DOHH2 (cell line): ENCODE results near the gene SRI.
A peak's percentile ranks its signal among the peaks of the same experiment; 100 is the strongest.

Source experiments
- H3F3A ChIP-seq: fragments of 200-600 bp; sonication (generic), shearing (Covaris generic); 2 replicates; pipeline ENCODE4 v1.6.0; 2016; ENCODE audit warnings: antibody characterized with exemption, mild to moderate bottlenecking; ENCODE audit not compliant: control insufficient read depth, insufficient read depth
- H3K27ac ChIP-seq: fragments of 200-600 bp; sonication (generic); 2 replicates; pipeline ENCODE4 v1.5.1; 2014; ENCODE audit warnings: low read depth, mild to moderate bottlenecking, low read length, moderate library complexity
- H3K27me3 ChIP-seq: fragments of 200-600 bp; sonication (generic); 2 replicates; pipeline ENCODE4 v1.6.1; 2014; ENCODE audit warnings: mild to moderate bottlenecking, low read length, mixed read lengths; ENCODE audit not compliant: control insufficient read depth
- H3K36me3 ChIP-seq: fragments of 200-600 bp; sonication (generic); 2 replicates; pipeline ENCODE4 v1.6.1; 2014; ENCODE audit warnings: mild to moderate bottlenecking, low read length, moderate library complexity, mixed read lengths; ENCODE audit not compliant: control insufficient read depth
- H3K4me1 ChIP-seq: fragments of 200-600 bp; sonication (generic); 2 replicates; pipeline ENCODE4 v1.6.1; 2014; ENCODE audit warnings: mild to moderate bottlenecking, low read length, mixed read lengths; ENCODE audit not compliant: control insufficient read depth
- H3K4me2 ChIP-seq: fragments of 200-600 bp; sonication (generic); 2 replicates; pipeline ENCODE4 v1.6.0; 2014; ENCODE audit warnings: mild to moderate bottlenecking, low read length, moderate library complexity
- H3K4me3 ChIP-seq: fragments of 200-600 bp; sonication (generic); 2 replicates; pipeline ENCODE4 v1.5.1; 2014; ENCODE audit warnings: mild to moderate bottlenecking, low read length, mixed read lengths
- H3K79me2 ChIP-seq: fragments of 200-600 bp; sonication (generic); 2 replicates; pipeline ENCODE4 v1.6.1; 2014; ENCODE audit warnings: mild to moderate bottlenecking, low read length, mixed read lengths; ENCODE audit not compliant: control insufficient read depth
- H3K9me2 ChIP-seq: fragments of 200-600 bp; sonication (generic); replicated peaks from 2 replicates; pipeline ENCODE4 v1.6.1; 2014; ENCODE audit warnings: mild to moderate bottlenecking, low read length, mixed read lengths; ENCODE audit not compliant: control insufficient read depth
- H3K9me3 ChIP-seq: fragments of 200-600 bp; sonication (generic); 2 replicates; pipeline ENCODE4 v1.6.1; 2014; ENCODE audit warnings: antibody characterized with exemption, low read length, mixed read lengths; ENCODE audit not compliant: control insufficient read depth, insufficient read depth
- H4K20me1 ChIP-seq: fragments of 200-600 bp; sonication (generic); 2 replicates; pipeline ENCODE4 v1.6.0; 2014; ENCODE audit warnings: low read depth, mild to moderate bottlenecking, antibody characterized with exemption, low read length, moderate library complexity; ENCODE audit not compliant: control insufficient read depth, insufficient read depth
- EZH2phosphoT487 ChIP-seq: fragments of 200-600 bp; sonication (generic); IDR thresholded peaks from 2 replicates; pipeline ENCODE4 v1.6.1; 2017; ENCODE audit warnings: borderline replicate concordance, mild to moderate bottlenecking, antibody characterized with exemption, low read length, moderate library complexity, mixed read lengths
- TF ChIP-seq, protein P1 (sequence below): fragments of 200-600 bp; sonication (generic); IDR thresholded peaks from one replicate; pipeline ENCODE4 v1.5.1; 2014; ENCODE audit warnings: antibody characterized with exemption, mild to moderate bottlenecking, low read depth, low read length; ENCODE audit not compliant: poor library complexity, severe bottlenecking

The SRI gene, protein sequence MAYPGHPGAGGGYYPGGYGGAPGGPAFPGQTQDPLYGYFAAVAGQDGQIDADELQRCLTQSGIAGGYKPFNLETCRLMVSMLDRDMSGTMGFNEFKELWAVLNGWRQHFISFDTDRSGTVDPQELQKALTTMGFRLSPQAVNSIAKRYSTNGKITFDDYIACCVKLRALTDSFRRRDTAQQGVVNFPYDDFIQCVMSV

DNA sequence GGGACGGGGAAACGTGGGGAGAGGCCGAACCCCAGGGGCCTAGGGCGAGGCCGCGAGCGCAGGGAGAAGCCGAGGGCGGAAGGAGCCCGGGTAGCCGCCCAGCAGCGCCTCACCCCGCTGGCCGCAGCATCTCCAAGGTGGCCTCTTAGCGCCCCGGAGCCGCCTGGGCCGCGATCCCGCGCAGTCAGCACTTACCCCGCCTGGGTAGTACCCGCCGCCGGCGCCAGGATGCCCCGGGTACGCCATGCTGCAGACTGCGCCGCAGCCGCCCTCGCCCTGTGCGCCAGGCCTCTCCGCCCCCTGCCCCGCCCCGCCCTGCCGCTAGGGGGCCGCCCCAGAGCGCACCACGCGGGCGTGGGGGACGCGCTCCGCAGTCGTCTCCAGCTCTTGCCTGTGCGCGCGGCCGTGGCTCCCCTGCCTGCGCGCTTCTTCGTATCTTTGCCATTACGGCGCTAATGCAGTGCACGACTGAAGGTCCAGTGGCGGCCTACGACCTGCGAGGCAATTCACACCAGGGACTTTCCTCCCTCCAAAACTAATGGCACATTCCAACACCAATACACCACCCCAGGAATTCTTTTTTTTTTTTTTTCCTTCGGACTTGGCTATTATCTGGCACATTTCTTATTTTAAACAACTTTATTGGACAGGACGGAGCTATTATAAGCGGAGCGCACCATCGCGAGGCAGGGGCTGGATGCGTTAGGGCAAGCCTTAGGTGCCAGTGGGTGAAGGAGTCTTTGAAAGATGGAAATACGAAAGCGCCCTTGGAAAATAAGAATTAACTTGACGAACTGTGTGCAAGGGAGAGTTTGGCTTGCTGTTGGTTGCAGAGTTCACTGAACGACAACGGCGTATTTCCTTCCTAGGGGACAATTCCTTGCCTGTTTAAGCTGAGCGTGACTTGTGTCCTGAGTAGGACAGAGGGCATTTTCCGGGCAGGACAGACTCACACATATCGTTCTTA is at the start of gene SRI:
Gene SRI (minus strand): TSS at position 258 of the 967 bp plus-strand sequence. CDS start 12 bp downstream, at position 246.
- H3K4me2 ChIP-seq = peak within 1 kb of the TSS; percentile 85
- TF ChIP-seq EZH2phosphoT487 = no peak
- TF ChIP-seq, protein P1, sequence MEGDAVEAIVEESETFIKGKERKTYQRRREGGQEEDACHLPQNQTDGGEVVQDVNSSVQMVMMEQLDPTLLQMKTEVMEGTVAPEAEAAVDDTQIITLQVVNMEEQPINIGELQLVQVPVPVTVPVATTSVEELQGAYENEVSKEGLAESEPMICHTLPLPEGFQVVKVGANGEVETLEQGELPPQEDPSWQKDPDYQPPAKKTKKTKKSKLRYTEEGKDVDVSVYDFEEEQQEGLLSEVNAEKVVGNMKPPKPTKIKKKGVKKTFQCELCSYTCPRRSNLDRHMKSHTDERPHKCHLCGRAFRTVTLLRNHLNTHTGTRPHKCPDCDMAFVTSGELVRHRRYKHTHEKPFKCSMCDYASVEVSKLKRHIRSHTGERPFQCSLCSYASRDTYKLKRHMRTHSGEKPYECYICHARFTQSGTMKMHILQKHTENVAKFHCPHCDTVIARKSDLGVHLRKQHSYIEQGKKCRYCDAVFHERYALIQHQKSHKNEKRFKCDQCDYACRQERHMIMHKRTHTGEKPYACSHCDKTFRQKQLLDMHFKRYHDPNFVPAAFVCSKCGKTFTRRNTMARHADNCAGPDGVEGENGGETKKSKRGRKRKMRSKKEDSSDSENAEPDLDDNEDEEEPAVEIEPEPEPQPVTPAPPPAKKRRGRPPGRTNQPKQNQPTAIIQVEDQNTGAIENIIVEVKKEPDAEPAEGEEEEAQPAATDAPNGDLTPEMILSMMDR = peak; percentile 80
- peak within 1 kb of the TSS; percentile 90 for H3K4me3 ChIP-seq
- peaks cover 29% of the 10 kb centered on the region for H3K4me1 ChIP-seq
- no peaks in the 10 kb centered on the region for H3K27me3 ChIP-seq
- no peaks in the 10 kb centered on the region for H3K9me2 ChIP-seq
- H3K27ac ChIP-seq = peak within 1 kb of the TSS; percentile 51
- H3K36me3 ChIP-seq = peaks cover 40% of the 10 kb centered on the region
- 0 out of 2 replicates have a peak, but pooled peaks cover 9% of the 10 kb centered on the region for H3F3A ChIP-seq
- H3K9me3 ChIP-seq = no peaks in the 10 kb centered on the region
- H4K20me1 ChIP-seq = no peaks in the 10 kb centered on the region
- H3K79me2 ChIP-seq = peaks cover 46% of the 10 kb centered on the region

DNA sequence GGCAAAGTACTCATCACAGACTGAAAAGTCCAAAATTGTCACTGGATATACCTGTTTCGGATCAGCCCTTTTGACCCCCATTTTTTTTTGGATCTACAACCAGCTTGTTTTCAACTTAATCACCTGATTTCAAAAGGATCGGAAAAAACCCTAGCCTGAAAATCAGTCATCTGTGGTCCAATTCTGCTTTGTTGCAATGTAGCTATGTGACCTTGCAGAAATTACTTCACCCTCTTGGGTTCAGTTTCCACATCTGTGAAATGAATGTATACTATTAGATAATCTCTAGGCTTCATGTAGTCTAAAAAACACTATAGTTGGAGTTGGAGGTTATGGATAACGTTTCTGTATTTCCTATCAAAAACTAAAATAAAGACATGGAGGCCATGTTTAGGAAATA is 49.7 kb upstream of the SRI start:
- H3K36me3 ChIP-seq = no peaks in the 10 kb centered on the region
- no peaks in the 10 kb centered on the region for H3K79me2 ChIP-seq
- no peak overlapping the region for H3K4me3 ChIP-seq
- TF ChIP-seq EZH2phosphoT487 = no peak
- TF ChIP-seq, protein P1 = no peak
- H3K27me3 ChIP-seq = no peaks in the 10 kb centered on the region
- no peak overlapping the region for H3K4me2 ChIP-seq
- H4K20me1 ChIP-seq = no peaks in the 10 kb centered on the region
- no peaks in the 10 kb centered on the region for H3K4me1 ChIP-seq
- no peaks in the 10 kb centered on the region for H3K9me2 ChIP-seq
- H3F3A ChIP-seq = no peaks in the 10 kb centered on the region
- no peaks in the 10 kb centered on the region for H3K9me3 ChIP-seq
- H3K27ac ChIP-seq = no peak overlapping the region

DNA sequence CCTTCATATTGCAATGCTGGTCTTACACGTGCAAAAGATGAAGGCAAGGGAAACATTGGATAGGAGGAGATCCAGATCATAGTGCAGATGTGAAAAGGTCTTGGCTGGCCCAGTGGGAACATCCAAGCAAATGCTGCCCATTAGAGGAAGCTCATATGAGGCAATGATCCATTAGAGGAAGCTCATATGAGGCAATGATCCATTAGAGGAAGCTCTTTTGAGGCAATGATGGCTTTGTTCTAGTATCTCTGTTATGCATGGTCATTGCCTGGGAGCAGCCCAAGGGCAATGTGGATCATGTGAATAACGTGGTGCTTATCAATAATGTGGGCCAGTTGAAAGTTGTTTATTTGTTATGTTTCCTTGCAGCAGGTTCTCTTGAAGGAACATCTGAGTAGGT is 49.0 kb upstream of the SRI start:
- TF ChIP-seq EZH2phosphoT487 = no peak
- TF ChIP-seq, protein P1 = no peak
- no peaks in the 10 kb centered on the region for H4K20me1 ChIP-seq

More for the DNA sequence above, 49.0 kb upstream of the SRI start:
- Histone ChIP-seq H3K27ac (no peak overlapping the region), H3K4me2 (no peak overlapping the region), H3K4me1 (no peaks in the 10 kb centered on the region), H3K4me3 (no peak overlapping the region), H3F3A (no peaks in the 10 kb centered on the region), H3K9me3 (no peaks in the 10 kb centered on the region), H3K79me2 (no peaks in the 10 kb centered on the region), H3K36me3 (no peaks in the 10 kb centered on the region), H3K27me3 (no peaks in the 10 kb centered on the region), H3K9me2 (no peaks in the 10 kb centered on the region)
